Suprapubic skin (tissue), 4 donors: Measurements from ENCODE around the gene ENOX2. TPM values are rescaled to one million over a fixed set of nuclear protein-coding genes. Genes with fewer than 3 reads are reported as not detected.

Experiments used
- DNase-seq, 2 donors: peaks; one replicate each; pipeline ENCODE4 v3.0.0-alpha.2; 2019; ENCODE audit warnings: low spot score in 2 of 2
- H3K27ac ChIP-seq: fragments of 200-600 bp; sonication (generic); one replicate; pipeline ENCODE4 v1.5.1; 2019
- H3K27me3 ChIP-seq: fragments of 200-600 bp; sonication (generic); one replicate; pipeline ENCODE4 v1.5.1; 2019
- H3K36me3 ChIP-seq: fragments of 200-600 bp; sonication (generic); one replicate; pipeline ENCODE4 v1.5.1; 2019
- H3K4me1 ChIP-seq: fragments of 200-600 bp; sonication (generic); one replicate; pipeline ENCODE4 v1.5.1; 2019
- H3K4me3 ChIP-seq: fragments of 200-600 bp; sonication (generic); one replicate; pipeline ENCODE4 v1.5.1; 2019; ENCODE audit warnings: mild to moderate bottlenecking
- H3K9me3 ChIP-seq: fragments of 200-600 bp; sonication (generic); one replicate; pipeline ENCODE4 v1.5.1; 2019
- CTCF ChIP-seq, 2 donors: fragments of 200-600 bp in 1 of 2; fragments of 450-650 bp in 1 of 2; sonication (generic) in 1 of 2; IDR thresholded peaks; one replicate each; pipeline ENCODE4 v1.5.1; 2016 to 2019; ENCODE audit warnings: antibody characterized with exemption in 2 of 2, mild to moderate bottlenecking in 1 of 2, moderate library complexity in 1 of 2
- EP300 ChIP-seq: sonication (generic); formaldehyde crosslinking; IDR thresholded peaks from one replicate; pipeline ENCODE4 v1.6.1; 2017; ENCODE audit warnings: antibody characterized with exemption
- POLR2A ChIP-seq, 2 donors: fragments of 450-650 bp; IDR thresholded peaks; one replicate each; pipeline ENCODE4 v1.6.1; 2017; ENCODE audit warnings: antibody characterized with exemption in 2 of 2, mild to moderate bottlenecking in 2 of 2, moderate library complexity in 2 of 2
- POLR2AphosphoS5 ChIP-seq, 3 donors: sonication (generic); formaldehyde crosslinking; IDR thresholded peaks; one replicate each; pipeline ENCODE4 v1.6.1; 2017; ENCODE audit warnings: antibody characterized with exemption in 3 of 3
- WGBS: methylation state at CpG from one replicate; pipeline ENCODE4 v1.1.5; 2018; 5-methylcytosine and 5-hydroxymethylcytosine counted together
- total RNA-seq, 4 donors: library from RNA; depleted of rRNA; stranded (reverse); fragments of >200 nt; gene quantifications; one replicate each; pipeline ENCODE4 v1.1.0, GENCODE V29; 2016

The ENOX2 gene
- total RNA-seq, 4 donors from 2014 or later, result 9.6 to 11.1 (median 10.7) TPM

DNA sequence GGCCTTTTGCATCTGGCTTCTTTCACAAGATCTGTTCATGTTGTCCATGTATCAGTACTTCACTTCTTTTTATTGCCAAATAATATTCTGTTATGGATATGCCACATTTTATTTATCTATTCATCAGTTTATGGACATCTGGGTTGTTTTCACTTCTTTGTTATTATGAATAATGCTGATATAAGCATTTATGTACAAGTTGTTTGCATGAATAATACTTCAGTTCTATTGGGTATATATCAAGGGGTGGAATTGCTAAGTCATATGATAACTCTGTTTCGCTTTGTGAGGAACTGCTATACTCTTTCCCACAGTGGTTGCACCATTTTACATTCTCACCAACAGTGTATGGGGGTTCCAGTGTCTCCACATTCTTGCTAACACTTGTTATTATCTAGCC, 310.8 kb downstream of the ENOX2 start:
- no peak overlapping the region for H3K4me3 ChIP-seq
- 80% methylated on average over 1 of the region's 1 CpG for WGBS
- H3K4me1 ChIP-seq, result no peaks in the 10 kb centered on the region
- no peaks in the 10 kb centered on the region for H3K27me3 ChIP-seq
- H3K9me3 ChIP-seq, result no peaks in the 10 kb centered on the region
- no peaks in the 10 kb centered on the region for H3K36me3 ChIP-seq
- no peak for DNase-seq
- no peak overlapping the region for H3K27ac ChIP-seq
- TF ChIP-seq EP300 (no peak), CTCF (IDR thresholded peaks at IDR 0.05) (no peak), POLR2A (IDR thresholded peaks at IDR 0.05) (no peak), POLR2AphosphoS5 (IDR thresholded peaks at IDR 0.05) (no peak)

GRCh38 chrX:130578906-130579305, 324.1 kb downstream of the ENOX2 start:
- Histone ChIP-seq H3K9me3 (no peaks in the 10 kb centered on the region), H3K4me3 (no peak overlapping the region), H3K27ac (no peak overlapping the region), H3K4me1 (no peaks in the 10 kb centered on the region), H3K27me3 (no peaks in the 10 kb centered on the region), H3K36me3 (no peaks in the 10 kb centered on the region)
- no peak for DNase-seq
- TF ChIP-seq CTCF (IDR thresholded peaks at IDR 0.05) (no peak), POLR2AphosphoS5 (IDR thresholded peaks at IDR 0.05) (no peak), EP300 (no peak), POLR2A (IDR thresholded peaks at IDR 0.05) (no peak)

DNA sequence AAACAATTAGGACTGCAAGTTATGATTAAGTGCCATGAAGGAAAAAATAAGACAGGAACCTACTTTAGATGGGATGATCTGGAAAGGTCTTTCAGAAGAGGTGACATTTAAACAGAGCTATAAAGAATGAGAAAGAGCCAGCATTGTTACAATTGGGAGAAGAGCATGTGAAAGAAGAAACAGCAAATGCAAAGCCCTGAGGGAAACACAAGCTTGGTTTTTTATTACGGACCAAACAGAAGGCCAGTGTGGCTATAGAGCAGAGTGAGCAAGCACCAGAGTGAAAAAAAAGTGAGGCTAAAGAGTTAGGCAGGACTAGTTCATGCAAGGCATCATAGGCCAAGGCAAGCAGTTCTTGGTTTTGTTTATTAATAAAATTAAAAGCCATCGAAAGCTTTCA, 325.6 kb downstream of the ENOX2 start:
- H3K27me3 ChIP-seq, result no peaks in the 10 kb centered on the region
- H3K36me3 ChIP-seq, result no peaks in the 10 kb centered on the region
- TF ChIP-seq CTCF (IDR thresholded peaks at IDR 0.05) (no peak), EP300 (no peak)
- WGBS, result 82% methylated on average over 2 of the region's 2 CpGs
- H3K9me3 ChIP-seq, result no peaks in the 10 kb centered on the region
- no peak overlapping the region for H3K27ac ChIP-seq
- DNase-seq, result no peak
- no peak overlapping the region for H3K4me3 ChIP-seq
- no peaks in the 10 kb centered on the region for H3K4me1 ChIP-seq

DNA sequence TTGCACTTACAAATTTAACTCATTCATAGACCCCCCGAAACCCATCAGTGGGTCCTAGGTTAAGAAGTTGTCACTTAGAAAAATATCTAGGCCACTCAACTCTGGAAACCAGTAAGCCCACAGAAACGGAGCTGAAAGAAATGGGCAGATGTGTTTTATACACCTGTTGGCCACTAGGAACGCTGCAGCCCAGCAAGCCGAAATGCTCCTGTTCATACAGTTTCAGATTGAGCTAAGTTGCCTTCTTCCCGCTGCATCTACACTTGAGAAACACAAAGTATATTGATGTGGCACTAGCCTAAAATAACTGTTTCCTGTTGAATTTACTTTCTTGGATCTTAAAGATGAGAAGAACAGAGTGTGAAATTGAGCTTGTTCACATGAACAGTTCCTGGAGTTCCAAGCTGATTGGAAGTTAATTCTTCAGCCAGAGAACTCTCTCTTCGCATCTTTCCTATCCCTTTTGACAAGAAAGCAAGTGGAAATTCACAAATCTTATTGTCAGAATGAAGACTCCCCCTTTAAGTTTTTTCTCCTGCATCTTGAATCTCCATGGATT, 327.1 kb downstream of the ENOX2 start:
- no peak overlapping the region for H3K4me3 ChIP-seq
- no peak overlapping the region for H3K27ac ChIP-seq
- TF ChIP-seq CTCF (IDR thresholded peaks at IDR 0.05), result peak; percentile 32 to 52
- TF ChIP-seq POLR2A (IDR thresholded peaks at IDR 0.05), result no peak
- H3K9me3 ChIP-seq, result no peaks in the 10 kb centered on the region
- DNase-seq, result no peak
- H3K4me1 ChIP-seq, result no peaks in the 10 kb centered on the region
- no peaks in the 10 kb centered on the region for H3K36me3 ChIP-seq
- no peaks in the 10 kb centered on the region for H3K27me3 ChIP-seq
- 34% methylated on average over 6 of the region's 6 CpGs for WGBS

Other genes with a start within 250 kb of the ENOX2 start
- gene ARHGAP36, start 155.1 kb upstream of the ENOX2 start, total RNA-seq, result not detected